Gastroesophageal sphincter (tissue), 3 donors: ENCODE data around the gene RXRA.

Experiments
- CTCF ChIP-seq, 4 experiments: fragments of 200-600 bp in 2 of 4; fragments of 450-650 bp in 2 of 4; sonication (generic) in 1 of 4; IDR thresholded peaks; one replicate each; pipeline ENCODE4 v1.5.1; 2017 to 2019; ENCODE audit warnings: antibody characterized with exemption in 4 of 4, mild to moderate bottlenecking in 2 of 4, moderate library complexity in 2 of 4
- EP300 ChIP-seq: sonication (generic); formaldehyde crosslinking; IDR thresholded peaks from one replicate; pipeline ENCODE4 v1.6.1; 2017; ENCODE audit warnings: antibody characterized with exemption, mild to moderate bottlenecking
- POLR2A ChIP-seq, 2 donors: fragments of 450-650 bp; IDR thresholded peaks; one replicate each; pipeline ENCODE4 v1.6.1; 2017; ENCODE audit warnings: antibody characterized with exemption in 2 of 2, mild to moderate bottlenecking in 2 of 2, moderate library complexity in 1 of 2

GRCh38 chr9:134295746-134296250 lies 30.5 kb upstream of the RXRA start:
- TF ChIP-seq EP300, result no peak
- no peak for TF ChIP-seq CTCF (IDR thresholded peaks at IDR 0.05)
- no peak for TF ChIP-seq POLR2A (IDR thresholded peaks at IDR 0.05)
